GM12878 (cell line): ENCODE data around the gene MALRD1.
"Not testable (repeated sequence)": the region's sequence is repeated elsewhere in the genome, so short reads cannot be mapped to it uniquely, and the experiment has no call there.

Source experiments
- BCLAF1 ChIP-seq: fragments of 450-650 bp; IDR thresholded peaks from 2 replicates; pipeline ENCODE4 v1.6.1; 2017; ENCODE audit warnings: antibody characterized with exemption, mild to moderate bottlenecking, moderate library complexity
- CHD1 ChIP-seq: IDR thresholded peaks from 2 replicates; pipeline ENCODE4 v1.6.1; 2012; ENCODE audit warnings: low read depth, low read length, improper control_type of control experiment
- IRF5 ChIP-seq: fragments of 450-650 bp; IDR thresholded peaks from 2 replicates; pipeline ENCODE4 v1.6.1; 2017; ENCODE audit warnings: borderline replicate concordance
- REST ChIP-seq: IDR thresholded peaks from 2 replicates; pipeline ENCODE4 v1.6.1; 2012; ENCODE audit warnings: mild to moderate bottlenecking, low read depth, low read length

- TF ChIP-seq REST, CHD1, BCLAF1, IRF5: not testable (repeated sequence)
Observed at GRCh38 chr10:19510005-19510732, 461.6 kb downstream of the MALRD1 start.
